GM21528 (cell line): ENCODE measurements around the gene RPS5.
"Not testable (repeated sequence)": the region's sequence is repeated elsewhere in the genome, so short reads cannot be mapped to it uniquely, and the experiment has no call there.

Experiments used
- ATAC-seq: cut with Tn5 transposase; IDR thresholded peaks from one replicate; pipeline ENCODE4 v1.9.1; 2021; ENCODE audit warnings: mild to moderate bottlenecking, moderate library complexity; ENCODE audit not compliant: unreplicated experiment, low FRiP score

RPS5 gene

DNA sequence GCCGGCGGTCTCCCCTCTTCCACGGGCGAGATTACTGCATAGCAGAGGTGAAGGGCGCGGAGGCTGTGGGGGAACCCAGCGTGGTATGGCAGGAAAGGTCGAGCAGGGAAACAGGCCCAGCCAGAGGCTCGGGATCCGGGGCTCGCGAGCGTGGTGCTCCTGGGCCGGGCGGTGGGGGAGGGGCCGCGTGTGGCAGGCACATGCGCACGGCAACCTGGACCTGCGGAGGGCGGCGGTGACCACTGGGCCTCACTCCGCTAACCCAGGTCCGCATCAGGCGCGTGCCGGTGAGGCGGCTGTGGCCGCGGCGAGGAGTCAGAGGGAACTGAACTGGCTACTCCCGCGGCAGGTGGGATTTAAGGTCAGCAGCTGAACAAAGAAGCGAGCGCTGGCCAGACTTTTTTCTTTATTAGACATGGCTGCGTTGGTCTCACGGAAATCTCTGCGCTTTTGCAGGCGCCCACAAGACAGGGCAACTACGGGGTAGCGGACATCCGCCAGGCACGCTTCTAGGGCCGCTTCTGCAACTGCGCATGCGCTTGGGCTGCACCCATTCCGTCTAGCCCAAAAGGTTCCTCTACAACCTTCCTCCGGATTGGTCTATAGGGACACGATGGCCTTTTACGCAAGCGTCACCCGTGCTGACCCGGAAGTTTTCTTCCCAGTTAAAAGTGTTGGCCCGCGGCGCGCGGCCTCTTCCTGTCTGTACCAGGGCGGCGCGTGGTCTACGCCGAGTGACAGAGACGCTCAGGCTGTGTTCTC lies at the start of gene RPS5:
Gene RPS5, plus strand, starts transcription at position 694 of the 762 bp plus-strand sequence. CDS start 869 bp downstream, outside the sequence.
- ATAC-seq: peak; percentile 64

DNA sequence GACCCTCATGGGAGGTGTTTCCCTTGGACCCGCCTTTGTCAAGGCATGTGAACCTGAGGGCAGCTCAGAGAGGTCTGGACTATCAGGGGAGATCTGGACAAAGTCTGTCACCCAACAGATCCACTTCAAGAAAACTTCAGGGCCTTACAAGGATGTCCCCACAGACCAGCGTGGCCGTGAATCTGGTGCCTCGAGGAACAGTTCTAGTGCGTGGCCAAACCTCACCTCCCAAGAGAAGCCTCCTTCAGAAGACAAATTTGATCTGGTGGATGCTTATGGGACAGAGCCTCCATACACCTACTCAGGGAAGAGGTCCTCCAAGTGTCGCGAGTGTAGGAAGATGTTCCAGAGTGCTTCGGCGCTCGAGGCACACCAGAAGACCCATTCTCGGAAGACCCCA lies 48.7 kb upstream of the RPS5 start:
- no peak for ATAC-seq

DNA sequence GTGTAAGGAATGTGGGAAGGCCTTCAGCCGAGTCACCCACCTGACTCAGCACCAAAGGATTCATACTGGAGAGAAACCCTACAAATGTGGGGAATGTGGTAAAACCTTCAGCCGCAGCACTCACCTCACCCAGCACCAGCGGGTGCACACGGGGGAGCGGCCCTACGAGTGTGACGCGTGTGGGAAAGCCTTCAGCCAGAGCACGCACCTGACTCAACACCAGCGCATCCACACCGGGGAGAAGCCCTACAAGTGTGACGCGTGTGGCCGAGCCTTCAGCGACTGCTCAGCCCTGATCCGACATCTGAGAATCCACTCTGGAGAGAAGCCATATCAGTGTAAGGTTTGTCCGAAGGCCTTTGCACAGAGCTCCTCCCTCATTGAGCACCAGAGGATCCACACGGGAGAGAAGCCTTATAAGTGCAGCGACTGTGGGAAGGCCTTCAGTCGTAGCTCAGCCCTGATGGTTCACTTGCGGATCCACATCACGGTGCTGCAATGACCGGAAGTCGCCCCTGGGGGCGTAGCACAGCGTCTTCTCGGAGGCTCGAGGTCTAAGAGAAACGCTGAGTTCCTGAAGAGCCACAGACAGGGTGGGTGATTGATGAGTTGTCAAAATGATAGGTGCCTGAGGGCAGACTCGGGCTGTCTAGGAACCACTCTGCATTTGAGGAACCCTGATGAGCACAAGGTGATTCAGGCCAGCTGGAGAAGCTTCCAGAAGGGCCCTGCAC lies 48.1 kb upstream of the RPS5 start:
- no peak for ATAC-seq

DNA sequence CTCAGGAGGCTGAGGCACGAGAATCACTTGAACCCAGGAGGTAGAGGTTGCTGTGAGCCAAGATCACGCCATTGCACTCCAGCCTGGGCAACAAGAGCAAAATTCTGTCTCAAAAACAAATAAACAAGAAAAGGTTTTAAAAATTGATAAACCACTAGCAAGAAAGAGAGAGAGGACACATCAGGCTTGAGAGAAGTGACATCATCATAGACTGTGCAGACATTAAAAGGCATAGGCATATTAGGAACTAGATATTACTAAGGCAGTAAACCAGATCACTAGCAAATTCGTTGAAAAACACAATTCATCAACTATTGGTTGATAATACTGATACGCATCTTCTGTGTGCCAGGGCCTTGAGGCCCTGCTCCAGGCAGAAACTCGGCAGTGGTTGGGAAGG lies 41.5 kb upstream of the RPS5 start:
- no peak for ATAC-seq

GRCh38 chr19:58346961-58347929 lies 39.8 kb upstream of the RPS5 start:
- ATAC-seq: peak; percentile 86

- ATAC-seq: not testable (repeated sequence)
These were observed 39.0 kb upstream of the RPS5 start for GRCh38 chr19:58348080-58348479.

DNA sequence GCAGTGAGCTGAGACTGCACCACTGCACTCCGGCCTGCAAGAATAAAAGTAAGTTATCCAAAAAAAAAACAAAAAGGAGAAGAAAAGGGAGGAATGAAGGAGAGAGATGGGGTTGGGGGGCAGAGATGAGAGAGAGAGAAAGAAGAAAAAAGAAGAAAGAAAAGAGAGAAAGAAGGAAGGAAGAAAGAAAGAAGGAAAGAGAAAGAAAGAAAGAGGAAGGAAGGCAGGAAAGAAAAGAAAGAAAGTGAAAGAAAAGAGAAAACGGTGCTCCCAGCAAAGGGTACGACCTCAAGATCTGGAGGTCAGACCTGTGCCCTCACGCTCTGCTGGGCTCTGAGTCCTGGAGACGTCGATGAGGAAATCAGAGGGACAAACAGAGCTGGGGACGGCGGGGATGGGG lies 37.5 kb upstream of the RPS5 start:
- no peak for ATAC-seq

DNA sequence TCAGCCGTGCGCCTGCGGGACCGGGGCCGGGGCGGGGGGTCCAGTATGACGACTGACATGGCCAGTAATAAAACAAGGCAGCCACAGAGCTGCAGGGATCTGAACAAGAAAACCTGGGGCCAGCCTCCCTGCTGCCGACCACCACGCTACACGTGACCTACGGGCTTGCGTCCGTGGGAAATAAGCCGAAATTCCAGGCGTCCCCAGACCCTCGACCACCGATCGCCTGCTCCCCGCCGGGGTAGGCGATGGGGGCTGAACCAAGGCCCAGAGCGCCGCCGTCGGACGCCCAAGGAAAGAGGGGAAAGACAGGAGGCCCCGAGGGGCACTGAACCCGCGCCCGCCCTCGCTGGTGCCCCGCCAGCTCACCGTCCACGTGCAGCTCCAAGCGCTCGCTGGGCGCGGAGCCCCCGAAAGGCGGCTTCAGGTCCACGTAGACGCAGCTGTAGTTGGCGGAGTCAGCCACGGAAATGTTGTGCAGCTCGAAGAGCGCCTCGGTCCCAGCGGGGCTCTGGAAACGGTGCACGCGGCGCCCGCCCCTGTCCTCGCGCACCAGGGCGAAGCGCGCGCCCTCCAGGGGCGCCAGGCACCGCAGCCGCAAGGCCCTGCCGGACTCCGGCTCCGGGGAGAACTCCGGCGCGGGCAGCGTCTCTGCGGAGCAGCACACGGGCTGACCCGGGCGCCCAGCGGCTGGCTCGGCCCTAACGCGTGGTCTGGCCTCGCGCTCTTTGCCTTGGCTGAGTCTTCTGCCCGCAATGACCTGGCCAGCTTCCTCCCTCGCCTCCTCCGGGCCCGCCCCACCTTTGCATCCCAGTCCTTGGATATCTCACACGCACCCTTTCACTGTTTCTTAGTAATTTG lies 36.8 kb upstream of the RPS5 start:
- ATAC-seq: no peak

- no peak for ATAC-seq
These were observed 36.1 kb upstream of the RPS5 start for GRCh38 chr19:58350871-58351557.

DNA sequence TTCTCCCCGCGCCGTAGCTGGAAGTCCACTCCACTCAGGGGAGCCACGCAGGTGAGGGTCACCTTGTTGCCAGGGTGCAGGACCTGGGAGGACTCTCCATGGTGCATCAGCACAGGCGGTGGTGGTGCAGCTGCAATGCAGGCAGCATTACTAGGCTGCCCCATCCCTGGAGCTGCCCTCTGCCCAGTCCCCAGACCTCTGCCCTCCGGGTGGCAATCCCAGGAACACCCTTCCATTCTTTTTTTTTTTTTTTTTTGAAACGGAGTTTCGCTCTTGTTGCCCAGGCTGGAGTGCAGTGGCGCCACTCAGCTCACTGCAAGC lies 35.6 kb upstream of the RPS5 start:
- ATAC-seq: no peak

DNA sequence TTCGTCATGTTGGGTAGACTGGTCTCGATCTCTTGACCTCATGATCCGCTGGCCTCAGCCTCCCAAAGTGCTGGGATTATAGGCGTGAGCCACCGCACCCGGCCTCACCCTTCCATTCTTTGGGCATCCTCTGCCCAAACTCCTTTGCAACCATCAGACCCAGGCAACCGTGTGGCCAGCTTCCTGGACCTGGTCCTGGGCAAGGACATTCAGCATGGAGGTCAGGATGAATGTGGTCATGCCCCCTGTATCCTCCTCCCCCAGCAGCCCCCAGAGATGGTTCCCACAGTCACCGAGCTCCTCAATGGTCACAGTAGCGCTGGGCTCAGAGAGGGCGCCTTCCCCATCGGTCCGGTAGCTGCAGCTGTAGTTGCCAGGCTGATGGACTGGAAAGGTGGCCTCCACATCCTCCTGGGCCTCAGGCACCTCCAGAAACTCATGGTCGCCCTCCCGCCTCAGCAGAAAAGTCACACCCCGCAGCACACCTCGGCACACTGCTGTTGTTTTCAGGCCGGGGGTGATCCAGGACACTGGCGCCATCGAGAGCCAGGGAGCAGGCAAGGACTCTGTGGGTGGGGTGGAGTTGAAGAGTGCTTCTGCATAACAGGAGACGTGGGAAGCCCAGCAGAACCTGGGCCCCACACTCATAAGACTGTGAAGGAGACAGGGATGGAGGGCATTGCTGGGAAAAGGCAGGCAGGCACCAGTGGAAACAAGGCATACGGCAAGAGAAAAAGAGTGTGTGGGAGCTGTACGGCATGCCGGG lies 34.9 kb upstream of the RPS5 start:
- no peak for ATAC-seq

DNA sequence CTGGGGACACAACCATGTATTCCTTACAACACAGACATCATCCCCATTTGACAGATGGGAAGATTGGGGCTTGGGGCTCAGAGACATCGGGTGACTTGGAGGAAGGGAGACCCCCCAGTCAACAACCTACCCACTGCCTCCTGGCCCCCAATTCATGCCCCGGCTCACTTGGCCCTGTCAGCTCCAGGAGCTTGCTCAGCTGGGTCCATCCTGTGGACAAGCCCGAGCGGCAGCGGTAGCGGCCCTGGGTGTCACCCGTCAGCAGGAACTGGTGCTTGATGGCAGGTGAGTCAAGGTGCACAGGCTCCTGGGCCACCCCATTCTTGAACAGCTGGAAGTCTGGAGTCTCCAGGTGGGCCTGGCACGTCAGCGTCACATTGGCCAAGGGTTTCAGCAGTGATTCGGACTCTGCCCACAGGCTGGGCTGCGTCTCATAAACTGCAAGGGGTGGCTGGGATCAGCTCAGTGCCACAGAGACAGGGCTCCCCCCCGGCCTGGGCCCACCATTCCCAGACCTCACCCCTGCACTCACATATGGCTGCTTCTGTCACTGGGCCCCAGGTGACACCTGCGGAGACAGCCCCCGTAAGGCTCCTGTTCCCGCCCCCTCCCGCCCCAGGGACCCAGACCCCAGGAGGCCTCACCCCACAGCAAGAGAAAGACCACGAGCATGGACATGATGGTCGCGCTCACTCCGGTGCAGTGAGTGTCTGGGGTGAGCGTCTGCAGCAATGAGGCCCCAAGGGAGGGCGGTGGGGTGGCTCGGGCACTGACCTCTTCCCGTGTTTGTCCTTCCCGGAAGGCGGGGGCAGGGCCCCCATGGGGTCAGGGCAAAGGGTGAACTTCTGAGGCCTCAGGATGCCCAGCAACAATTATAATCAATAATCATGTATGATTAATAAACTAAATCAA lies 34.1 kb upstream of the RPS5 start, which contains the start of gene A1BG:
Gene A1BG, minus strand, starts transcription at position 733 of the 912 bp plus-strand sequence. Its CDS starts 55 bp downstream, at position 678.
- ATAC-seq: no peak

DNA sequence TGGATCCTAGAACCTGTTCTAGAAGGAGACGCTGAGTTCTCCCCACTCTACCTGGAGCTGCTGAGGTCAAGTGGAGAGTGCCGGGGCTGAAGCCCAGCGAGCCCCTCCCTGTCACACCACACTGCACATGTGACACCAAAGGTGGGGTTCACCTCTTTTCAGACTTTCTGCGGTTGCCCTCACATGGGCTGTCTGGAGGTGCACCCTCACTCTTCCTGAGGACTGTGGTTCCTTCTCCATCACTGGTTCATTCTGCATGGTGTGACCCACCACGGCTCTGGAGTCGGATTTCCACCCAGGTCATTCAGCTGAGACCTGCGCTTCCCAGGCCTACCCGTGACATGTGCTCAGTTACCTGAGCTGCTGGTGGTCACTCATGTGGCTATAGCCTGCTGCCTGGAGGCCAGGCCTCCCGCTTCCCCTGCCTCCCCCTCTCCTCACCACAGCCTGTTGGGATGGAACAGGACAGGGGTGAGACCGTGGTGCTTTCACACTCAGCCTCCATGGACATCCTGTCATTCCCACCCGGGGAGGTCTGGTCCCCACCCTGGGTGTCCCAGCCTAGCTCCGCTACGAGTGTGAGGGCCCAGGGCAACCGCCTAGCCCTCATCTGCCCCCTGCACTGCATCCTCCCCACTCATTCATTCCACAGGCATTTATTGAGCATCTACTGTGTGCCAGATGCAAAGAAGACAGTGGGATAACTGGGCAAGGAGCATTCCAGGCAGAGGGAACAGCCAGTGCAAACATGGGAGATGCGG lies 33.2 kb upstream of the RPS5 start:
- no peak for ATAC-seq

DNA sequence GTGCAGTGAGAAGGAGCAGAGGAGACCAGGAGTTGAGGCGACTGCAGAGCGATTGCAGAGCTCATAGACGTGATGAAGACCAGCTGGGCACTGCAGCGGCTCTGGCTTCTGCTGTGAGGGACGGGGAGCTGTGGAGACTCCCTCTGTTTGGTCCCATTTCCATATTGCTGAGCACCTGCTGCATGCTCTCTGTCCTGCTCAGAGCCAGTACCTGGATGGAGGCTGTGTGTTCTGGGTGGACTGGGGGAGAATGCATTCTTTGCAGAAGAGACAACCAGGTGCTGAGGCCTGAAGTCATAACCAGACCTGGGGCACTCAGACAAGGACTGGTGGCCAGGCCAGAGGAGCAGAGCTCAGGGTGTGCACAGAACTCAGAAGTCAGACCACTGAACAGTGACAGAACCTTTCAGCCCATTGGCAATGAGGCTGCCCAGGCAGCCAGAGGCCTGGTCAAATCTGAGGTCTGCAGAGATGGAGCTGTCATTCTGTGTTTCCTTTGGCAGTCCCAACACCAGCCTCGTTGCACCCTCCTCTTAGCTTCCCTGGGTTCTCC lies 32.5 kb upstream of the RPS5 start:
- ATAC-seq: no peak

- ATAC-seq: no peak
These were observed 31.8 kb upstream of the RPS5 start for GRCh38 chr19:58355215-58355796.
